Activated CD8-positive, alpha-beta memory T cell treated with anti-CD3 and anti-CD28 coated beads, Interleukin-2, amount 50 U/mL, for 4 hours (primary cell): ENCODE data around the gene PTPMT1.
"Not testable (repeated sequence)": the region's sequence is repeated elsewhere in the genome, so short reads cannot be mapped to it uniquely, and the experiment has no call there.

Experiments
- DNase-seq: peaks from one replicate; pipeline ENCODE4 v3.0.0-alpha.2; 2020

Gene PTPMT1

GRCh38 chr11:47550288-47551047 lies 14.9 kb upstream of the PTPMT1 start:
- no peak for DNase-seq

GRCh38 chr11:47551086-47551485 lies 14.3 kb upstream of the PTPMT1 start:
- DNase-seq: no peak

- peak; percentile 35 for DNase-seq
Measured at GRCh38 chr11:47552056-47552565, 13.3 kb upstream of the PTPMT1 start.

- peak; percentile 91 for DNase-seq
Measured at GRCh38 chr11:47552566-47553405, 12.6 kb upstream of the PTPMT1 start, which contains the start of gene CELF1. CELF1 (minus strand) TSS chr11:47553132; CDS start chr11:47499523, 53,609 bp downstream.

- DNase-seq: no peak
Measured at GRCh38 chr11:47553406-47553743, 12.0 kb upstream of the PTPMT1 start.

GRCh38 chr11:47557004-47557403 lies 8.4 kb upstream of the PTPMT1 start:
- not testable (repeated sequence) for DNase-seq

- DNase-seq: no peak
Measured at GRCh38 chr11:47558695-47559094, 6.7 kb upstream of the PTPMT1 start.

GRCh38 chr11:47560426-47560825 lies 5.0 kb upstream of the PTPMT1 start:
- DNase-seq: no peak

- DNase-seq: not testable (repeated sequence)
Measured at GRCh38 chr11:47562393-47562792, 3.0 kb upstream of the PTPMT1 start.

GRCh38 chr11:47564366-47564765 lies 1.0 kb upstream of the PTPMT1 start:
- not testable (repeated sequence) for DNase-seq

- no peak for DNase-seq
Measured at GRCh38 chr11:47564933-47565339, 463 bp upstream of the PTPMT1 start.

GRCh38 chr11:47566149-47566698 lies 825 bp downstream of the PTPMT1 start:
- no peak for DNase-seq

- DNase-seq: no peak
Measured at GRCh38 chr11:47569646-47570045, 4.2 kb downstream of the PTPMT1 start.

GRCh38 chr11:47570651-47571356 lies 5.4 kb downstream of the PTPMT1 start:
- DNase-seq: no peak

GRCh38 chr11:47571357-47571729 lies 5.9 kb downstream of the PTPMT1 start:
- no peak for DNase-seq

- DNase-seq: no peak
Measured at GRCh38 chr11:47571895-47572294, 6.5 kb downstream of the PTPMT1 start.

GRCh38 chr11:47572715-47573255 lies 7.4 kb downstream of the PTPMT1 start:
- no peak for DNase-seq

- DNase-seq: no peak
Measured at GRCh38 chr11:47573321-47573720, 7.9 kb downstream of the PTPMT1 start.

GRCh38 chr11:47577460-47578041 lies 12.2 kb downstream of the PTPMT1 start:
- no peak for DNase-seq

- DNase-seq: peak; percentile 85
Measured at GRCh38 chr11:47578524-47579494, 13.4 kb downstream of the PTPMT1 start, which contains the start of the genes KBTBD4 and NDUFS3. KBTBD4 (minus strand) TSS chr11:47578970; CDS start chr11:47578951, 19 bp downstream. NDUFS3 (plus strand) TSS chr11:47579074; CDS start chr11:47579092, 18 bp downstream.

GRCh38 chr11:47583844-47584243 lies 18.4 kb downstream of the PTPMT1 start:
- DNase-seq: no peak
